Uterus (tissue), 2 donors: ENCODE data around the gene ISLR2.

Experiments used
- CTCF ChIP-seq, 4 experiments: fragments of 200-600 bp in 2 of 4; fragments of 450-650 bp in 2 of 4; sonication (generic) in 2 of 4; IDR thresholded peaks; one replicate each; pipeline ENCODE4 v1.5.1; 2016 to 2019; ENCODE audit warnings: antibody characterized with exemption in 4 of 4, mild to moderate bottlenecking in 2 of 4, moderate library complexity in 1 of 4
- POLR2A ChIP-seq, 2 donors: fragments of 450-650 bp; IDR thresholded peaks; one replicate each; pipeline ENCODE4 v1.6.1; 2016; ENCODE audit warnings: antibody characterized with exemption in 2 of 2, mild to moderate bottlenecking in 1 of 2, moderate library complexity in 1 of 2

- TF ChIP-seq POLR2A (IDR thresholded peaks at IDR 0.05) (no peak), CTCF (IDR thresholded peaks at IDR 0.05) (no peak)
These were observed 8.3 kb downstream of the ISLR2 start for GRCh38 chr15:74138642-74139041.
